ENCODE results near the gene THSD7A.

THSD7A gene

GRCh38 chr7:11758627-11759111 is 73.3 kb downstream of the THSD7A start:
- no peak for TF ChIP-seq POLR2AphosphoS5 (IDR thresholded peaks at IDR 0.05; ENCODE audit: low read depth, low read length)

GRCh38 chr7:11757153-11757552 is 74.8 kb downstream of the THSD7A start:
- TF ChIP-seq TAF1 (IDR thresholded peaks at IDR 0.05; ENCODE audit: borderline replicate concordance, insufficient read depth, low read length) (no peak), POLR2AphosphoS5 (IDR thresholded peaks at IDR 0.05; ENCODE audit: low read depth, low read length) (no peak), FOXP2 (optimal IDR thresholded peaks at IDR 0.05; ENCODE audit: borderline replicate concordance, extremely low read depth, extremely low read length, insufficient read depth) (no peak), SIN3A (IDR thresholded peaks at IDR 0.05; ENCODE audit: borderline replicate concordance, insufficient read depth, low read length) (no peak), REST (IDR thresholded peaks at IDR 0.05; ENCODE audit: insufficient read depth in 1 of 2, low read depth in 2 of 2, low read length in 2 of 2) (no peak)

GRCh38 chr7:11754933-11755332 is 77.1 kb downstream of the THSD7A start:
- TF ChIP-seq SIN3A (IDR thresholded peaks at IDR 0.05; ENCODE audit: borderline replicate concordance, insufficient read depth, low read length) (no peak), POLR2AphosphoS5 (IDR thresholded peaks at IDR 0.05; ENCODE audit: low read depth, low read length) (no peak), REST (IDR thresholded peaks at IDR 0.05; ENCODE audit: insufficient read depth in 1 of 2, low read depth in 2 of 2, low read length in 2 of 2) (no peak), FOXP2 (optimal IDR thresholded peaks at IDR 0.05; ENCODE audit: borderline replicate concordance, extremely low read depth, extremely low read length, insufficient read depth) (no peak)

GRCh38 chr7:11754123-11754522 is 77.9 kb downstream of the THSD7A start:
- TF ChIP-seq TAF1 (IDR thresholded peaks at IDR 0.05; ENCODE audit: borderline replicate concordance, insufficient read depth, low read length), result no peak
- no peak for TF ChIP-seq FOXP2 (optimal IDR thresholded peaks at IDR 0.05; ENCODE audit: borderline replicate concordance, extremely low read depth, extremely low read length, insufficient read depth)
- TF ChIP-seq SIN3A (IDR thresholded peaks at IDR 0.05; ENCODE audit: borderline replicate concordance, insufficient read depth, low read length), result no peak
- no peak for TF ChIP-seq POLR2AphosphoS5 (IDR thresholded peaks at IDR 0.05; ENCODE audit: low read depth, low read length)
- TF ChIP-seq REST (IDR thresholded peaks at IDR 0.05; ENCODE audit: insufficient read depth in 1 of 2, low read depth in 2 of 2, low read length in 2 of 2), result no peak

GRCh38 chr7:11753433-11753832 is 78.6 kb downstream of the THSD7A start:
- TF ChIP-seq FOXP2 (optimal IDR thresholded peaks at IDR 0.05; ENCODE audit: borderline replicate concordance, extremely low read depth, extremely low read length, insufficient read depth), result no peak

- no peak for TF ChIP-seq TAF1 (IDR thresholded peaks at IDR 0.05; ENCODE audit: borderline replicate concordance, insufficient read depth, low read length)
- TF ChIP-seq SIN3A (IDR thresholded peaks at IDR 0.05; ENCODE audit: borderline replicate concordance, insufficient read depth, low read length), result no peak
- TF ChIP-seq POLR2AphosphoS5 (IDR thresholded peaks at IDR 0.05; ENCODE audit: low read depth, low read length), result no peak
- no peak for TF ChIP-seq REST (IDR thresholded peaks at IDR 0.05; ENCODE audit: insufficient read depth in 1 of 2, low read depth in 2 of 2, low read length in 2 of 2)
- TF ChIP-seq FOXP2 (optimal IDR thresholded peaks at IDR 0.05; ENCODE audit: borderline replicate concordance, extremely low read depth, extremely low read length, insufficient read depth), result no peak
Measured at GRCh38 chr7:11751807-11752389, 80.1 kb downstream of the THSD7A start.
